ENCODE measurements around the gene CUX1.
A peak's percentile ranks its signal among the peaks of the same experiment; 100 is the strongest.
"Not testable (repeated sequence)": the region's sequence is repeated elsewhere in the genome, so short reads cannot be mapped to it uniquely, and the experiment has no call there.

CUX1 gene

GRCh38 chr7:102042016-102042656 is 224.7 kb downstream of the CUX1 start:
- in situ Hi-C loops (cut with HindIII; ENCODE audit: low sequenced_read_pairs), result no loop called here
- peak; percentile 55 for DNase-seq (ENCODE audit: low read depth, low spot score)
- TF ChIP-seq CTCF (IDR thresholded peaks at IDR 0.05; ENCODE audit: low read depth, low read length), result no peak
- no peak overlapping the region for H3K4me3 ChIP-seq (ENCODE audit: low read depth, low read length)

DNA sequence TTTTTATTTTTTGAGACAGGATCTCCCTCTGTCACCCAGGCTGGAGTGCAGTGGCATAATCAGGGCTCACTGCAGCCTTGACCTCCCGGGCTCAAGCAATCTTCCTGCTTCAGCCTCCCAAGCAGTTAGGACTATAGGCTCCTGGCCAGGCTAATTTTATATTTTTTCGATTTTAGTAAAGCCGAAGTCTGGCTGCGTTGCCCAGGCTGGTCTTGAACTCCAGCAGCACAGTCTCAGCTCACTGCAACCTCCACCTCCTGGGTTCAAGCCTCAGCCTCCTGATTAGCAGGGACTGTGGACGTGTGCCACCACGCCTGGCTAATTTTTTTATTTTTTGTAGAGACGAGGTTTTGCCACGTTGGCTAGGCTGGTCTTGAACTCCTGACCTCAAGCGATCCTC is 225.4 kb downstream of the CUX1 start:
- H3K4me3 ChIP-seq (ENCODE audit: low read depth, low read length); in situ Hi-C loops (cut with HindIII; ENCODE audit: low sequenced_read_pairs); DNase-seq (ENCODE audit: low read depth, low spot score): not testable (repeated sequence)

GRCh38 chr7:102044641-102044983 is 227.2 kb downstream of the CUX1 start:
- in situ Hi-C loops (cut with HindIII; ENCODE audit: low sequenced_read_pairs), result no loop called here
- no peak overlapping the region for H3K4me3 ChIP-seq (ENCODE audit: low read depth, low read length)
- TF ChIP-seq CTCF (IDR thresholded peaks at IDR 0.05; ENCODE audit: low read depth, low read length), result no peak
- DNase-seq (ENCODE audit: low read depth, low spot score), result peak; percentile 14

DNA sequence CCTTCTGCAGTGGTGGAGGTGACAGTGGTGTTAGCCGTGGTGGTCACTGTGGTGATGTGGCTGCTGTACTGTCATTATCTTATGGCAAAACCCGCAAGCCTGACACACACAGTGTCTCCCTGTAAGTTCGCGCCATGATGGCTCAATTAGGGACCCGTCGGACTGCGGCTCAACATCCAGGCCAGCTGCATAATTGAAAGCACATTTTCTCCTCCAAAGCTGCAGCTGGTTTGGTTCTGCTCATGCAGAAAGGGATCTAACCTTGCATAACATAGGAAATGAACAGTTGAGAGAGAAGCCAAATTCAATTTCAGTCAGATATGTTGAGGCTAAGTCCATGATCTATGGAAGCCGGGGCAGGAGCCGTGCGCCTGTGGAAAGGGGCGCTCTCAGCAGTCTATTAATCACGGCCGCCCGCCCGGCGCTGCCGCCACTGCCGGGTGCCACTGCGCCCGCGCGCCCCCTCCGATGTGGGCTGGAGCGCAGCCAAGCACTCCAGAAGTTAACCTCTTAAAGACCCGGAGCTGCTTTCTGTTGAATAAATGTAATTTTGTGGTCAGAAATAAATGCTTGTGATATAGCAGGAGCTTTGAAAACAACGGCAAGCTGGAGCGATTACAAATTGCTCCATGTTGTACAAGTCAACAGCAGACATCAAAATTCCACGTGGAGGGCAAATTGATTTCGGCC is 227.7 kb downstream of the CUX1 start:
- peak; percentile 96 for DNase-seq (ENCODE audit: low read depth, low spot score)
- no peak overlapping the region for H3K4me3 ChIP-seq (ENCODE audit: low read depth, low read length)
- in situ Hi-C loops (cut with HindIII; ENCODE audit: low sequenced_read_pairs), result no loop called here
- no peak for TF ChIP-seq CTCF (IDR thresholded peaks at IDR 0.05; ENCODE audit: low read depth, low read length)

DNA sequence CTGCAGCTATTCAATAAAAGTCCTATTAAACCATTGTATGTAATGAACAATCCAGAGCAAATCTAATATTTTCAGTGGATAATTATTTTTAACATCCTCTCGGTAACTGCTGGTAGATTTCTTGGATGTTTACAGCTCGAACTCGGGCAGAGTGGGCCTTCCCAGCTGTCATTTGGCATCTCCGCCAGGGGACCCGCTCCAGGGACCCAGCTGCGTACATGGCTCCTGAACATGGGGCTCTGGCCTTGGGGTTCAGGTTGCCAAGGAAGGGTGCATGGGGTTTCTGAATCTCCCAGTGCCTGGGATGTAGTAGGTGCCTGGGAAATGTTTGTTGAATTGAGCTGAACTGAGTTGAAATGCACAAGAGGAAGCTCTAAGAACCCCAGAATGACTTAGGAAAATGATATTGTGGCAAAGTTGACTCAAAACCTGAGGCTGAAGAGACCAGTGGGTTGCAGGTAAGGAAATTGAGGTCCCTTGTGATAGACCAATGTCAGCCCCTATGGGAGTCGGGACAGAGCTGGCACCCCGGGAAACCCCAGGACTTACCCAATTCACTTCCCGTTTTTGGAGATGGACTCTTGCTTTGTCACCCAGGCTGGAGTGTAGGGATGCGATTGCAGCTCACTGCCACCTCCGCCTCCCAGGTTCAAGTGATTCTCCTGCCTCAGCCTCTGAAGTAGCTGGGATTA is 228.4 kb downstream of the CUX1 start:
- in situ Hi-C loops (cut with HindIII; ENCODE audit: low sequenced_read_pairs), result no loop called here
- no peak overlapping the region for H3K4me3 ChIP-seq (ENCODE audit: low read depth, low read length)
- no peak for DNase-seq (ENCODE audit: low read depth, low spot score)
- no peak for TF ChIP-seq CTCF (IDR thresholded peaks at IDR 0.05; ENCODE audit: low read depth, low read length)

GRCh38 chr7:102046373-102047117 is 229.1 kb downstream of the CUX1 start:
- DNase-seq (ENCODE audit: low read depth, low spot score), result no peak
- no peak overlapping the region for H3K4me3 ChIP-seq (ENCODE audit: low read depth, low read length)
- no peak for TF ChIP-seq CTCF (IDR thresholded peaks at IDR 0.05; ENCODE audit: low read depth, low read length)
- in situ Hi-C loops (cut with HindIII; ENCODE audit: low sequenced_read_pairs), result no loop called here
